Ovary (tissue), 3 donors: ENCODE data around the gene ABCG2.

ENCODE experiments used
- CTCF ChIP-seq, 3 donors: fragments of 450-650 bp in 2 of 3; fragments of 200-600 bp in 1 of 3; IDR thresholded peaks; one replicate each; pipeline versions ENCODE4 v1.5.1 to v1.8.0; 2016 to 2022; ENCODE audit warnings: antibody characterized with exemption in 3 of 3, mild to moderate bottlenecking in 1 of 3
- POLR2A ChIP-seq: fragments of 450-650 bp; IDR thresholded peaks from one replicate; pipeline ENCODE4 v1.6.1; 2017; ENCODE audit warnings: antibody characterized with exemption, mild to moderate bottlenecking, moderate library complexity
- donor health status: DM: no; HTN: no; CAD: no.

DNA sequence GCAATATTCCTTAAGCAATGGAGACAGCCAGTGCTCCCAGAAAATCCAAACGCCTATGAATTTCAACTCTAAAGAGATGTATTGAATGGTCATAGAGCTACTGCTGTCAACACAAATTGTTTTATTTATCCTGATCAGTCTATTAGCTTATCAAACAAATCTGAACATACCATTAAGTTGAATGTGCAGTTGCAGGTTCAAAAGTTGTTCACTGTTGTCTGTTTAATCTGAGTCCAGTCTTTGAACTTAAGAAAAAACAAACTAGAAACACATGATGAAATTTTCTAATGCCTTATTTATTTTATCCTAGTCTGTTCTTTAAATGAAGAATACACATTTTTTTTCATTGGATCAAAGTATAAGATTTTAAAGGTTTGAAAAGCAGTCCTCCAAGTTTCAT, 77.8 kb downstream of the ABCG2 start:
- no peak for TF ChIP-seq CTCF (IDR thresholded peaks at IDR 0.05)
- no peak for TF ChIP-seq POLR2A
